ENCODE measurements around the gene ATN1. TPM values are rescaled to one million over a fixed set of nuclear protein-coding genes. Genes with fewer than 3 reads are reported as not detected.

The ATN1 gene
- polyA plus RNA-seq, 4 donors, result 103 to 136 (median 119) TPM

DNA sequence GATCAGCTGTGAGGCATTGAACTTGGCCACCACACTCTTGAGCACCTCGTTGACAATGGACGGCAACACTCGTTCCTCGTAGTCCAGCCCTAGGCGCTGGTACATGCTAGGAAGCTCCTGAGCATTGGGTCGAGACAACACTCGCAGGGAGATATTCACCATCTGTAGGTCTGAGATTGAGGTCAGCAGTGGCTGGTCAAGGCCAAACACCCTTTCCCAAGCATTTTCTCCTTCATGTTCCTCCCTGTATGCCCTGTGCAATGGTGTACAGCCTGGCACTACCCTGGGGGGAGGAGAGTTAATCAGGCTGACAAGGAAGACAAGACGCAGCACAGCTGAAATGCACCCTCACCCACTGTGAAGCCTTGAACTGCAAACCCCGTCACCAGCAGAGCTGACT lies 40.7 kb downstream of the ATN1 start:
- no peak for DNase-seq (ENCODE audit: low read depth in 4 of 4, low spot score in 3 of 4)

DNA sequence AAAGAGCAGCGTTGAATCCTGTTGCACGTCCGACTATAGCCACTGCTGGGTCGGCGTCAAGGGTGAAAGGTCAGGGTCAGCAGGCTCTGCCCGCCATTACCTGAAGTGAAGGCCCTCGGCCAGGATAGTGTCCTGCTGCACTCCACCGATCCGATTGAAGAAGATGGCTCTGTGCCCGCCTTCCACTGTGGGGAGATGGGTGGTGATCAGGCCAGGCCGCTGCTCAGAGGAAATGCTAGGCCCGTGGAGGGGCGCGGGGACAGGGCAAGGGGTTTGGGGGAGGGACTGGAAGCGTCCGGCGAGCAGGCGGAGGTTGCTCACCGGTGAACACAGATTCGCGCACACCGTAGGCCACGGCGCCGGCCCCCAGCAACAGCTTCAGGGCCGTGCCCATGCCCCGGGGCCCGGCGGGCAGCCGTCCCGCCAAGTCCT lies 42.4 kb downstream of the ATN1 start:
- no peak for DNase-seq (ENCODE audit: low read depth in 4 of 4, low spot score in 3 of 4)

DNA sequence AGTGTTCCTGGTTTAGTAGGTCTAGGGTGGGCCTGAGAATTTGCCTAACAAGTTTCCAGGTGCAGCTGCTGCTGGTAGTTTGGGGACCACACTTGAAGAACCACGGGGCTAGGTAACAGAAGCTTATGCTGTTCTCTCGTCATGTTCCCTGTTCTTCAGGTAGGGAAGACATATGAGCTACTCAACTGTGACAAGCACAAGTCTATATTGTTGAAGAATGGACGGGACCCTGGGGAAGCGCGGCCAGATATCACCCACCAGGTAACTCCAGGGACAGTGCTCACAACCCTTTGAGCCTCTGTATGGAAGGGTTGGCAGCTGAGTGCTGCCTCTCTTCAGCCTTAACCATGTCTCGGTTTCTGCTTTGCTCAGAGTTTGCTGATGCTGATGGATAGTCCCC lies 46.4 kb downstream of the ATN1 start:
- DNase-seq (ENCODE audit: low read depth in 4 of 4, low spot score in 3 of 4), result no peak

GRCh38 chr12:6975297-6976032 lies 47.7 kb downstream of the ATN1 start:
- DNase-seq (ENCODE audit: low read depth in 4 of 4, low spot score in 3 of 4), result no peak

GRCh38 chr12:6977653-6978052 lies 49.9 kb downstream of the ATN1 start:
- no peak for DNase-seq (ENCODE audit: low read depth in 4 of 4, low spot score in 3 of 4)

DNA sequence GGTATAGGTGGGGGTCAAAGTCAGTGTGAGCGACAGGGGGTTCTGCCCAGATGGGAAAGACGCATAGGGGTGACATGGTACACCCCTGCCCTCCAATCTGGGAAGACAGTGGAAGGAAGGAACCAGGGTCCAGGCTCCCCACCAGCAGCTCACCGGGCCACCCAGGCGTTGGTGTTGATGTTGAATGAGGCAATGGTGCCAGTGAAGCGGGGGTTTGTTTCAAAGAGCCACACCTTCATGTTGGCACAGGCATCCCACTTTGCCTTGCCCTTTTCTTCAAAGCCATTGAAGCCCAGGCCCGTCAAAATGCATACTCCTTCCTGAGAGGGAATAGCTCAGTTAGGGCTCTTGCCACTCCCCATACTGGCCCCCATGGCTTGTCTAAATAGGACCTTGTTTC lies 50.4 kb downstream of the ATN1 start:
- DNase-seq (ENCODE audit: low read depth in 4 of 4, low spot score in 3 of 4), result no peak

DNA sequence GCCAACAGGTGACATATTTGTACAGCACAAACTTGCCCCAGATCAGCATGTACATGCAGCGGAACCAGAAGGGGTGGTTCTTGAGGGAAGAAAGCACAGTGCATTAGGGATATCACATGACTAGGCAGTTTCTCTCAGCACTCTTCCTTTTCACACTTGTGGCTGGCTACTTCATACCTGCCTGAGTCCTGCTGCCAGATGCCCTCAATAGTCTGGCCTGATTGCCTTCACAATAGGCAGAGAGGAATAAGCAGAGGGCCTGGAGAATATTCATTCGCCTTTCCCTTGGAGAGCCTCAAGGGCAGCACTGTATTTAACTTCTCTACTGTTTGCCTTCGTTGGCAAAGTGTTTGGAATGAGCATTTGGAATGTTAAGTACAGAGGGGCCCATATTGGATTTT lies 50.9 kb downstream of the ATN1 start:
- DNase-seq (ENCODE audit: low read depth in 4 of 4, low spot score in 3 of 4), result no peak

DNA sequence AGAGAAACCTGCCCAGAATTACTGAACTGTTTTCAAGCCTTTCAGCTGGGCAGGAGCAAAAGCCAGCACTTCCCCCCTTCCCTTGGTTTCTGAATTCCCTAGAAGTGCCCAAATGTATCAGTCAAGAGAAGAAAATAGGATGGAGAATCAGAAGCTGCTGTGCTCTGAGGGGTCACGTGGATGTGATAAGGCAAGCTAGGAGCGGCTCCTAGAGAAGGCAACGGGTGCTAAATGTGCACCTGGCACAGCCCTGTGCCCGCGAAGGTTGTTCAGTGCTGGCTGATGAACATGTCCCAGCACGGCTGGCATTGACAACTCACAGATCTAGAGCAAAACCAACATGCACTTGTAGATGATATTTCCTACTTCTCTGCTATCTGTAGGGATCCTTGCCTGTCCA lies 51.3 kb downstream of the ATN1 start:
- no peak for DNase-seq (ENCODE audit: low read depth in 4 of 4, low spot score in 3 of 4)

DNA sequence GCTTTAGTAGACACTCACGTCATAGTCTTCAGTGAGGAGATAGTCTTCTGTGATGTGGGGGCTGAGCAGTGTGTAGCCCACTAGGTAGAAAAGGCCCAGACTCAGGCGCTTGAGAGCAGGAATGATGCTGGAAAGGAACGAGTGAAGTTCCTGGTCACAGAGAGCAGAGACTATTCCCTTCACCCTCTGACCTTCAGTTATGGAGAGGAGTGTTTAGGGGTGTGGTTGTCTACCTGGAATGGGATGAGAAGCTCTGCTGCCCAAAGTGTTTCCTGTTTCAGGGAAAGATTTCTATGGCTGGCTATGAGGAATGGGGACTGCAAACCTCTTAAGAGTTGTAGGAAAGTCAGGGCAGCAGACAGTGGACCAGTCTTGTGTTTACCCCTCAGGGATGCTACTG lies 51.7 kb downstream of the ATN1 start:
- DNase-seq (ENCODE audit: low read depth in 4 of 4, low spot score in 3 of 4), result no peak

- no peak for DNase-seq (ENCODE audit: low read depth in 4 of 4, low spot score in 3 of 4)
These were observed 52.3 kb downstream of the ATN1 start for GRCh38 chr12:6980075-6980474.

GRCh38 chr12:6980740-6981139 lies 53.0 kb downstream of the ATN1 start:
- DNase-seq (ENCODE audit: low read depth in 4 of 4, low spot score in 3 of 4), result no peak

DNA sequence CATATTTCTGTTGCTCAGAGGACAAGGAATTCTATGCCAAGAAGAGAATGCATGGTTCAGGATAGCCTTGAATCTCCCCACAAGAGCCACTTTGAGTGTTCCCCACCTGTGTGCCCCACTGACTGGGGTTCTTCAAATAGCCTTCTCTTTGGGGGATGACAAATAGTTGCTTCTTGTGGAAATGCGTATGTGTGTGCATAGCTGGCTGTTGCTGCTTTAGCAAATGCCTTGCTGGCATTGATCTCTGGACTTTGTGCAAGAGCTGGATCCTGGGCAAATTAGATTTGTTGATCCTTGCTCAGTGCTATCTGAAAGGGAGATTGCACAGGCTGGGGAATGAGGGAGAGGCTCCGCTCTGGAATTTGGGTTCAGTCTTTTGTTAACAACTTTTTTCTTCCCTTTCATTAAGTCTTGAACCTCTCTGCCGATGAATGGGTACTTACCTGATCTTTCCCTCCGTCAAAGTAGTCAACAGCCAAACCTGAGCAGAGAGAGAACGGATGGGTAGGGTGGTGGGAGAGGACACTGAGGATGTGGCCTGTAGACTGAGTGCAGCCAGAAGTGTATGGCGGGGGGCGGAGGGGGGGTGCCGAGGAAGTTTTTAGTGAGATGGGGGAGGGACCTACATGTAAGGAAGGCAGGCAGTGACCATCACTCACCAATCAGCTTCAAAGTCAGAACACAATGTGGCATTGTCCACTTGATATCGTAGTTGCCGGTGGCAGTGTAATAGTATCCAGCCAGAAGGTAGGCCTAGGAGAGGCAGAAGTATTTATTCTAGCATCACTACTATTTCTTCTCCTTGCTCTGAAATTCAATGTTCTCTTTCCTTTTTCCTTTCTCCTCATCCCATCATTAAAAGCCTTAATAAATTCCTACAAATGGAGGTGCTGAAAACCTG lies 53.6 kb downstream of the ATN1 start:
- no peak for DNase-seq (ENCODE audit: low read depth in 4 of 4, low spot score in 3 of 4)

DNA sequence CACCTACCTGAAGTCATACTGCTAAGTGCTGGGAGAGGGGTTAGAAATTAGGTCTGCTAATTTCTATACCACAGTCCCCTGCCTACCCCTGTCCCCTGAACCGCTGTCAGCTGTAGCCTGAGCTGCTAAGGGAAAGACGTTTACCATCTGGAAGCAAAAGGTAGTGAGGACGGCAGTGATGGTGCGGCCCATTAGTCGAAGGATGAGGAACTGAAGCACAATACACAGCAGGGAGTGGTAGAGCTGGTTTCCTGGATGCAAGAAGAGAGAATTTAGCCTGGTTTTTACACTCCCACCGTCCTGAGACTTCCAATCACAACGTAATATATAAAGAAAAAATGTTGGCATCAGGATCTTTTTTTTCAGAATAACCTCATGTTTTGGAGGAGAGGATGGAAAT lies 54.8 kb downstream of the ATN1 start:
- no peak for DNase-seq (ENCODE audit: low read depth in 4 of 4, low spot score in 3 of 4)

GRCh38 chr12:6987956-6988553 lies 60.3 kb downstream of the ATN1 start:
- DNase-seq (ENCODE audit: low read depth in 4 of 4, low spot score in 3 of 4), result no peak

Other genes starting within 250 kb of the ATN1 start
- 10 to 100 TPM; 75.9 to 87.8 (median 84.9) TPM for gene ZNF384, start 238.6 kb upstream of the ATN1 start, polyA plus RNA-seq (ENCODE audit: insufficient read length in 4 of 4)
- 10 to 100 TPM; 11.2 to 16.7 (median 11.3) TPM for gene PIANP, start 227.1 kb upstream of the ATN1 start, polyA plus RNA-seq (ENCODE audit: insufficient read length in 4 of 4)
- 10 to 100 TPM; 66.4 to 74.5 (median 69.6) TPM for gene COPS7A, start 203.9 kb upstream of the ATN1 start, polyA plus RNA-seq (ENCODE audit: insufficient read length in 4 of 4)
- gene MLF2, start 174.8 kb upstream of the ATN1 start, polyA plus RNA-seq (ENCODE audit: insufficient read length in 4 of 4), result 100 to 1,000 TPM; 205 to 257 (median 211) TPM
- gene PTMS, start 161.6 kb upstream of the ATN1 start, polyA plus RNA-seq (ENCODE audit: insufficient read length in 4 of 4), result 100 to 1,000 TPM; 540 to 611 (median 577) TPM
- gene LAG3, start 155.4 kb upstream of the ATN1 start, polyA plus RNA-seq (ENCODE audit: insufficient read length in 4 of 4), result 1 to 10 TPM; 1.6 to 1.9 (median 1.7) TPM
- 10 to 100 TPM; 29.9 to 33.8 (median 31.2) TPM for gene CD4, start 138.4 kb upstream of the ATN1 start, polyA plus RNA-seq (ENCODE audit: insufficient read length in 4 of 4)
- gene GPR162, start 106.1 kb upstream of the ATN1 start, polyA plus RNA-seq (ENCODE audit: insufficient read length in 4 of 4), result 10 to 100 TPM; 24.6 to 41.9 (median 29.4) TPM
- gene P3H3, start 99.6 kb upstream of the ATN1 start, polyA plus RNA-seq (ENCODE audit: insufficient read length in 4 of 4), result 10 to 100 TPM; 24.5 to 37.1 (median 29.3) TPM
- gene GNB3, start 87.0 kb upstream of the ATN1 start, polyA plus RNA-seq (ENCODE audit: insufficient read length in 4 of 4), result 1 to 10 TPM; 5.0 to 7.5 (median 5.5) TPM
- gene CDCA3, start 76.7 kb upstream of the ATN1 start, polyA plus RNA-seq (ENCODE audit: insufficient read length in 4 of 4), result 10 to 100 TPM; 25.2 to 26.9 (median 25.8) TPM
- gene USP5, start 75.8 kb upstream of the ATN1 start, polyA plus RNA-seq (ENCODE audit: insufficient read length in 4 of 4), result 10 to 100 TPM; 56.5 to 71.2 (median 61.1) TPM
- gene TPI1, start 60.4 kb upstream of the ATN1 start, polyA plus RNA-seq (ENCODE audit: insufficient read length in 4 of 4), result 100 to 1,000 TPM; 570 to 637 (median 589) TPM
- 10 to 100 TPM; 10.1 to 15.0 (median 11.8) TPM for gene SPSB2, start 54.7 kb upstream of the ATN1 start, polyA plus RNA-seq (ENCODE audit: insufficient read length in 4 of 4)
- gene LRRC23, start 23.1 kb upstream of the ATN1 start, polyA plus RNA-seq (ENCODE audit: insufficient read length in 4 of 4), result 10 to 100 TPM; 15.0 to 20.1 (median 17.8) TPM
- gene ENO2, start 13.4 kb upstream of the ATN1 start, polyA plus RNA-seq (ENCODE audit: insufficient read length in 4 of 4), result 10 to 100 TPM; 12.1 to 15.7 (median 13.0) TPM
- gene RNU7-1, start 15.9 kb downstream of the ATN1 start, polyA plus RNA-seq (ENCODE audit: insufficient read length in 4 of 4), result 10 to 100 TPM in 1 of 4 donors, 1 to 10 TPM in 1, not detected in 2; 3.8 to 10.0 TPM
- 100 to 1,000 TPM; 124 to 184 (median 147) TPM for gene C12orf57, start 16.1 kb downstream of the ATN1 start, polyA plus RNA-seq (ENCODE audit: insufficient read length in 4 of 4)
- 10 to 100 TPM; 19.1 to 22.4 (median 20.9) TPM for gene PTPN6, start 23.4 kb downstream of the ATN1 start, polyA plus RNA-seq (ENCODE audit: insufficient read length in 4 of 4)
- gene PHB2, start 42.7 kb downstream of the ATN1 start, polyA plus RNA-seq (ENCODE audit: insufficient read length in 4 of 4), result 100 to 1,000 TPM; 243 to 308 (median 261) TPM
- gene EMG1, start 43.0 kb downstream of the ATN1 start, polyA plus RNA-seq (ENCODE audit: insufficient read length in 4 of 4), result 10 to 100 TPM; 40.1 to 48.4 (median 46.1) TPM
- 10 to 100 TPM; 57.4 to 71.3 (median 66.8) TPM for gene LPCAT3, start 90.5 kb downstream of the ATN1 start, polyA plus RNA-seq (ENCODE audit: insufficient read length in 4 of 4)
- gene C1S, start 132.8 kb downstream of the ATN1 start, polyA plus RNA-seq (ENCODE audit: insufficient read length in 4 of 4), result 10 to 100 TPM; 51.5 to 63.3 (median 56.3) TPM
- gene C1R, start 164.5 kb downstream of the ATN1 start, polyA plus RNA-seq (ENCODE audit: insufficient read length in 4 of 4), result 10 to 100 TPM; 43.6 to 54.4 (median 52.2) TPM
- gene C1RL, start 181.3 kb downstream of the ATN1 start, polyA plus RNA-seq (ENCODE audit: insufficient read length in 4 of 4), result 10 to 100 TPM; 29.4 to 33.5 (median 32.1) TPM
- gene RBP5, start 200.9 kb downstream of the ATN1 start, polyA plus RNA-seq (ENCODE audit: insufficient read length in 4 of 4), result 10 to 100 TPM; 46.5 to 54.0 (median 51.6) TPM
- 10 to 100 TPM; 80.8 to 88.7 (median 85.7) TPM for gene CLSTN3, start 202.4 kb downstream of the ATN1 start, polyA plus RNA-seq (ENCODE audit: insufficient read length in 4 of 4)